K562 (cell line): ENCODE results near the gene EPX. TPM values are rescaled to one million over a fixed set of nuclear protein-coding genes. Genes with fewer than 3 reads are reported as not detected.

ENCODE experiments used
- CCAR2 ChIP-seq: fragments of 200-400 bp; formaldehyde crosslinking; IDR thresholded peaks from 2 replicates; pipeline ENCODE4 v1.6.1; 2017; ENCODE audit warnings: mild to moderate bottlenecking, low read depth, low read length
- DMBX1 ChIP-seq: fragments of 250-450 bp; sonication (Bioruptor Pico); IDR thresholded peaks from 2 replicates; pipeline ENCODE4 v1.8.0; 2022; ENCODE audit warnings: inconsistent platforms, mild to moderate bottlenecking, moderate library complexity, borderline replicate concordance
- E2F1 ChIP-seq: sonication (generic); formaldehyde crosslinking; IDR thresholded peaks from 2 replicates; pipeline ENCODE4 v1.8.1; 2023; ENCODE audit warnings: mild to moderate bottlenecking, missing genetic modification reagents, moderate library complexity
- ELK3 ChIP-seq: fragments of 450-650 bp; formaldehyde crosslinking; IDR thresholded peaks from 2 replicates; pipeline ENCODE4 v1.4.0; 2020; ENCODE audit warnings: mild to moderate bottlenecking
- MEIS2 ChIP-seq: fragments of 450-650 bp; IDR thresholded peaks from 2 replicates; pipeline ENCODE4 v1.6.1; 2014; ENCODE audit warnings: mild to moderate bottlenecking; ENCODE audit not compliant: partially characterized antibody
- MGA ChIP-seq: fragments of 450-650 bp; IDR thresholded peaks from 2 replicates; pipeline ENCODE4 v1.6.1; 2016; ENCODE audit warnings: mild to moderate bottlenecking, moderate library complexity
- OTX1 ChIP-seq: fragments of 450-650 bp; formaldehyde crosslinking; IDR thresholded peaks from 2 replicates; pipeline ENCODE4 v1.4.0; 2022; ENCODE audit warnings: mild to moderate bottlenecking
- PHB ChIP-seq: fragments of 250-450 bp; sonication (Bioruptor Pico); IDR thresholded peaks from 2 replicates; pipeline ENCODE4 v1.5.0; 2021
- RAD51 ChIP-seq: fragments of 450-650 bp; IDR thresholded peaks from 2 replicates; pipeline ENCODE4 v1.7.1; 2016; ENCODE audit warnings: low read depth, mild to moderate bottlenecking, borderline replicate concordance
- RBFOX2 ChIP-seq: fragments of 200-400 bp; formaldehyde crosslinking; IDR thresholded peaks from 2 replicates; pipeline ENCODE4 v1.6.1; 2017; ENCODE audit warnings: low read depth, mild to moderate bottlenecking, low read length, moderate library complexity
- SMAD3 ChIP-seq: fragments of 450-650 bp; formaldehyde crosslinking; conservative IDR thresholded peaks from 2 replicates; pipeline ENCODE4 v1.4.0; 2020; ENCODE audit warnings: mild to moderate bottlenecking
- ZNF695 ChIP-seq: fragments of 450-650 bp; formaldehyde crosslinking; IDR thresholded peaks from 2 replicates; pipeline ENCODE4 v1.4.0; 2020; ENCODE audit warnings: mild to moderate bottlenecking, moderate library complexity
- polyA plus RNA-seq, 8 experiments: library from polyadenylated mRNA; depleted of rRNA in 4 of 8; stranded (reverse) in 5 of 8; unstranded in 3 of 8; fragments of >200 nt; fragmentation: Nextera tagmentation in 2 of 8; fragmentation: Illumina TruSeq in 1 of 8; extraction: Ambion mirVana in 2 of 8; extraction: Trizol in 1 of 8; gene quantifications; 2 replicates each; pipeline versions ENCODE4 v1.2.1 to v1.2.3, GENCODE V29; 2011 to 2014; ENCODE audit warnings: inconsistent platforms in 1 of 8, missing spikeins in 1 of 8
- total RNA-seq, 7 experiments: library from RNA; depleted of rRNA in 6 of 7; stranded (reverse); fragments of >200 nt in 6 of 7; fragmentation: Illumina TruSeq in 2 of 7; extraction: Trizol in 2 of 7; gene quantifications; 2 replicates each; pipeline versions ENCODE4 v1.2.1 to v1.2.3, GENCODE V29; 2011 to 2021; ENCODE audit warnings: low replicate concordance in 1 of 7
- TF ChIP-seq, protein P1 (sequence below): sonication (generic); formaldehyde crosslinking; IDR thresholded peaks from 2 replicates; pipeline ENCODE4 v1.9.0; 2022; ENCODE audit warnings: mild to moderate bottlenecking, missing genetic modification reagents

The EPX gene
- total and polyA plus RNA-seq, 9 of the 15 experiments (the other 6 are each of a cell fraction or from before 2014, with no cell fraction given) = 0.07 to 0.33 (median 0.19) TPM; not detected in 3

DNA sequence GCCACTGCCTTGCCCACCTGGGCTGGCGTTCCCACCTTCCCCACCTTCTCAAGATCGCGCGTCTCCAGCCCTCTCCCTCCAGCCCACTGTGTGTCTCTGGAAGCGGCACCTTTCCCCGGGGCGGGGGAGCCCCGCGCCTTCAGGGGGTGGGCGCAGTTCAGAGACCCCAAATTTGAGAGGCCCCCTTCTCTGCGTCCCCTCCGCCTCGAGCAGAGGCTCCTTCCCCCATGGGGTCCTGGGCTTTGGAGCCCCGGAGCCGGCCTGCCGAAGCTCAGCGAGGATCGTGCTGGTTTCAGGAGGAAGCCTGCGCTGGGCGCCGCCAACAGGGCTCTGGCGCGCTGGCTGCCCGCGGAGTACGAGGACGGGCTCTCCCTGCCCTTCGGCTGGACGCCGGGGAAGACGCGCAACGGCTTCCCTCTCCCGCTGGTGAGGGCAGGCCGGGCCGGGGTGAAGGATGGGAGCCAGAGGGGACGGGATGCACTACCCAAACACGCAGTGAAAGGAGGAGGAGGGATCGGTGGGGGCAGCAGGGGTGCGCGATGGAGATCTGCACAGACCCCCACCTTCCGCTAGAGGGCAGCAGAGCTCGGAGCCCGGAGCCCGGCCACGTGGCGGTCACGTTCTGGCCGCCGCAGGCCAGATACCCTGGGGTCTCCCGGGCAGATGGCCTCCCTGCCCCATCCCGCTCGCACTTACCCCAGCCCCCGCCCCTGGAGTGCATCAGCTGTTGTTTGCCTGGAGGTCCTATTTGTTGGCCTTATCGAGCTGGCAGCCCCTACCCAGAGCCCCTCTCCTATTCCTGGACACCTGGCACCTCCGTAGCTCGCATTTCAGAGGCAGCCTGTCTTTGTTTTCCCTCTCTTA, 57.0 kb downstream of the EPX start (continued):
- TF ChIP-seq E2F1 (CRISPR knock-in tag) (no peak), RBFOX2 (peak; percentile 67), OTX1 (CRISPR knock-in tag) (no peak), ELK3 (CRISPR knock-in tag) (no peak), SMAD3 (CRISPR knock-in tag) (no peak), PHB (CRISPR knock-in tag) (no peak), MGA (peak; percentile 100), DMBX1 (CRISPR knock-in tag) (0 out of 2 replicates have a peak, but pooled peaks have one; percentile 32), CCAR2 (no peak), ZNF695 (CRISPR knock-in tag) (no peak), MEIS2 (no peak), RAD51 (peak; percentile 71)
- TF ChIP-seq, protein P1, sequence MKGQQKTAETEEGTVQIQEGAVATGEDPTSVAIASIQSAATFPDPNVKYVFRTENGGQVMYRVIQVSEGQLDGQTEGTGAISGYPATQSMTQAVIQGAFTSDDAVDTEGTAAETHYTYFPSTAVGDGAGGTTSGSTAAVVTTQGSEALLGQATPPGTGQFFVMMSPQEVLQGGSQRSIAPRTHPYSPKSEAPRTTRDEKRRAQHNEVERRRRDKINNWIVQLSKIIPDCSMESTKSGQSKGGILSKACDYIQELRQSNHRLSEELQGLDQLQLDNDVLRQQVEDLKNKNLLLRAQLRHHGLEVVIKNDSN (CRISPR knock-in tag) = peak; percentile 79
